ENCODE results near the gene CLCNKB. TPM values are rescaled to one million over a fixed set of nuclear protein-coding genes. Genes with fewer than 3 reads are reported as not detected.
A peak's percentile ranks its signal among the peaks of the same experiment; 100 is the strongest.

CLCNKB gene
- total RNA-seq, 1 experiment from 2014 or later: not detected

- Histone ChIP-seq H3K36me3 (ENCODE audit: control insufficient read depth, insufficient read depth, low read length) (no peaks in the 10 kb centered on the region), H3K27ac (ENCODE audit: low read length) (peak within 1 kb of the TSS; percentile 3; the same call in 1 of the 2 replicates), H3K9me3 (ENCODE audit: control insufficient read depth, insufficient read depth, low read depth, low read length) (no peaks in the 10 kb centered on the region), H3K27me3 (ENCODE audit: control insufficient read depth, insufficient read depth, low read length) (no peaks in the 10 kb centered on the region), H3K4me3 (ENCODE audit: low read depth in 2 of 2, low read length in 2 of 2) (peak within 1 kb of the TSS; percentile 45 to 52), H3K4me1 (ENCODE audit: control insufficient read depth, insufficient read depth, low read length) (peaks cover 28% of the 10 kb centered on the region)
- in situ Hi-C loops (cut with HindIII; ENCODE audit: low pct_unique_long_range_greater_than_20kb, low sequenced_read_pairs) (no loop called here), intact Hi-C loops (cut with micrococcal nuclease; ENCODE audit: unreplicated experiment) (no loop called here)
- ChIA-PET CTCF (interaction anchor here (1.0 to 1.5 kb wide), 2 partner anchors 9 to 99 kb away, joined by 3 to 5 read pairs; no protein-coding TSS in a partner anchor), POLR2A (no interaction called here)
- BruUV-seq (replicated peaks): no TSS peak
- DNase-seq (ENCODE audit: low read depth, low spot score) (no peak), ATAC-seq (peak; percentile 79)
- TF ChIP-seq CTCF (IDR thresholded peaks at IDR 0.05): peak; percentile 97
- no peak for TF ChIP-seq TCF7L2 (IDR thresholded peaks at IDR 0.05; ENCODE audit: low read depth, low read length)
- peak; percentile 44; the same call in 1 of the 2 replicates for TF ChIP-seq POLR2AphosphoS5 (IDR thresholded peaks at IDR 0.05; ENCODE audit: low read depth, low read length)
- no peak for TF ChIP-seq REST (IDR thresholded peaks at IDR 0.05; ENCODE audit: insufficient read depth in 1 of 2, low read depth in 2 of 2, low read length in 1 of 2)
- no peak; the same call in 1 of the 2 replicates for TF ChIP-seq SIN3A (IDR thresholded peaks at IDR 0.05; ENCODE audit: borderline replicate concordance, insufficient read depth, low read depth, low read length)
These were observed 30.0 kb downstream of the CLCNKB start, which contains the start of gene FAM131C for GRCh38 chr1:16073490-16074119. Gene FAM131C (minus strand): TSS chr1:16073651. CDS start chr1:16073442, 209 bp downstream.

GRCh38 chr1:16074217-16074616 is 30.6 kb downstream of the CLCNKB start:
- intact Hi-C loops (cut with micrococcal nuclease; ENCODE audit: unreplicated experiment): no loop called here
- Histone ChIP-seq H3K9me3 (ENCODE audit: control insufficient read depth, insufficient read depth, low read depth, low read length) (no peaks in the 10 kb centered on the region), H3K4me3 (ENCODE audit: low read depth in 2 of 2, low read length in 2 of 2) (no peak overlapping the region; a peak in 1 of 4 replicates), H3K27me3 (ENCODE audit: control insufficient read depth, insufficient read depth, low read length) (no peaks in the 10 kb centered on the region), H3K36me3 (ENCODE audit: control insufficient read depth, insufficient read depth, low read length) (no peaks in the 10 kb centered on the region), H3K27ac (ENCODE audit: low read length) (no peak overlapping the region; the same call in 1 of the 2 replicates), H3K4me1 (ENCODE audit: control insufficient read depth, insufficient read depth, low read length) (peaks cover 29% of the 10 kb centered on the region)
- TF ChIP-seq CTCF (IDR thresholded peaks at IDR 0.05) (no peak), TCF7L2 (IDR thresholded peaks at IDR 0.05; ENCODE audit: low read depth, low read length) (no peak), REST (IDR thresholded peaks at IDR 0.05; ENCODE audit: insufficient read depth in 1 of 2, low read depth in 2 of 2, low read length in 1 of 2) (no peak), SIN3A (IDR thresholded peaks at IDR 0.05; ENCODE audit: borderline replicate concordance, insufficient read depth, low read depth, low read length) (no peak), POLR2AphosphoS5 (IDR thresholded peaks at IDR 0.05; ENCODE audit: low read depth, low read length) (no peak)
- ATAC-seq (no peak), DNase-seq (ENCODE audit: low read depth, low spot score) (no peak)
- ChIA-PET CTCF (interaction anchor here (1.5 kb wide), 1 partner anchor 9 kb away, joined by 5 read pairs; no protein-coding TSS in a partner anchor), POLR2A (interaction anchor here (0.7 kb wide), 1 partner anchor 80 kb away, joined by 4 read pairs; no protein-coding TSS in a partner anchor)
- no TSS peak for BruUV-seq (replicated peaks)
- in situ Hi-C loops (cut with HindIII; ENCODE audit: low pct_unique_long_range_greater_than_20kb, low sequenced_read_pairs): no loop called here
